DMS114 treated with DMSO at 0.1 percent for 48 hours (cell line): ENCODE measurements around the gene CC2D1A.

ENCODE experiments used
- DNase-seq: peaks from one replicate; lab custom pipeline; 2025; ENCODE audit not compliant: unreplicated experiment; lab: John Stamatoyannopoulos, UW

The CC2D1A gene

GRCh38 chr19:13978351-13979243, 72.6 kb downstream of the CC2D1A start:
- no peak for DNase-seq

- no peak for DNase-seq
Measured at GRCh38 chr19:13979244-13979615, 73.2 kb downstream of the CC2D1A start.

- no peak for DNase-seq
Measured at GRCh38 chr19:13979686-13980085, 73.7 kb downstream of the CC2D1A start.

GRCh38 chr19:13980340-13980739, 74.3 kb downstream of the CC2D1A start:
- DNase-seq, result no peak
